Panc1 (cell line): ENCODE results near the gene BARD1. TPM values are rescaled to one million over a fixed set of nuclear protein-coding genes. Genes with fewer than 3 reads are reported as not detected.

Experiments used
- ATAC-seq: fragments of 200-7000 bp; cut with Tn5 transposase; 2 replicates; pipeline ENCODE4 v1.9.1; 2020; ENCODE audit warnings: mild to moderate bottlenecking, moderate library complexity
- BruUV-seq: library from RNA; stranded (reverse); fragments of 400-500 nt; replicated peaks from 2 replicates; lab custom pipeline; 2021; lab: Mats Ljungman, UMichigan
- CTCF ChIA-PET: fragments of 300-600 bp; sonication (Branson Sonifier 250); formaldehyde crosslinking; loops from one replicate; lab custom pipeline; 2022; ENCODE audit warnings: antibody characterized with exemption; lab: Charles Lee
- POLR2A ChIA-PET: fragments of 300-600 bp; sonication (Branson Sonifier 250); formaldehyde crosslinking; loops from one replicate; lab custom pipeline; 2022; ENCODE audit warnings: antibody characterized with exemption; lab: Charles Lee
- DNase-seq: peaks from one replicate; pipeline ENCODE4 v3.0.0-alpha.2; 2010; ENCODE audit warnings: low read depth, low spot score
- H3K27ac ChIP-seq: 2 replicates; pipeline ENCODE4 v1.5.1; 2011; ENCODE audit warnings: mild to moderate bottlenecking, low read length, inconsistent platforms
- H3K27me3 ChIP-seq: fragments of 200-500 bp; sonication (Bioruptor generic); 2 replicates; pipeline ENCODE4 v1.6.0; 2014; ENCODE audit warnings: low read length, inconsistent platforms; ENCODE audit not compliant: control insufficient read depth, insufficient read depth
- H3K36me3 ChIP-seq: fragments of 200-500 bp; sonication (Bioruptor generic); 2 replicates; pipeline ENCODE4 v1.5.1; 2014; ENCODE audit warnings: inconsistent platforms, mild to moderate bottlenecking, low read length, moderate library complexity; ENCODE audit not compliant: control insufficient read depth, insufficient read depth
- H3K4me1 ChIP-seq: 2 replicates; pipeline ENCODE4 v1.5.1; 2011; ENCODE audit warnings: inconsistent platforms, mild to moderate bottlenecking, low read length, moderate library complexity; ENCODE audit not compliant: control insufficient read depth, insufficient read depth
- H3K4me3 ChIP-seq, 2 experiments: 2 replicates each; pipeline ENCODE4 v1.5.1; 2011 to 2012; ENCODE audit warnings: low read depth in 2 of 2, low read length in 2 of 2, mild to moderate bottlenecking in 2 of 2, inconsistent platforms in 1 of 2, moderate library complexity in 1 of 2
- H3K9me3 ChIP-seq: fragments of 200-500 bp; sonication (Bioruptor generic); 2 replicates; pipeline ENCODE4 v1.5.1; 2014; ENCODE audit warnings: low read depth, mild to moderate bottlenecking, inconsistent platforms, low read length, moderate library complexity; ENCODE audit not compliant: control insufficient read depth, insufficient read depth
- CTCF ChIP-seq: fragments of 450-650 bp; IDR thresholded peaks from 2 replicates; pipeline ENCODE4 v1.5.1; 2017; ENCODE audit warnings: mild to moderate bottlenecking
- POLR2AphosphoS5 ChIP-seq: IDR thresholded peaks from 2 replicates; pipeline ENCODE4 v1.6.1; 2012; ENCODE audit warnings: mild to moderate bottlenecking, low read depth, low read length, moderate library complexity
- REST ChIP-seq, 2 experiments: IDR thresholded peaks; 2 replicates each; pipeline ENCODE4 v1.6.1; 2011 to 2012; ENCODE audit warnings: low read depth in 2 of 2, control low read depth in 1 of 2, low read length in 1 of 2, mild to moderate bottlenecking in 1 of 2, moderate library complexity in 1 of 2; ENCODE audit not compliant: insufficient read depth in 1 of 2
- SIN3A ChIP-seq: IDR thresholded peaks from 2 replicates; pipeline ENCODE4 v1.6.1; 2012; ENCODE audit warnings: low read depth, mild to moderate bottlenecking, low read length, moderate library complexity, borderline replicate concordance; ENCODE audit not compliant: insufficient read depth
- TCF7L2 ChIP-seq: IDR thresholded peaks from 2 replicates; pipeline ENCODE4 v1.6.1; 2011; ENCODE audit warnings: mild to moderate bottlenecking, low read depth, low read length, inconsistent platforms
- in situ Hi-C: cut with HindIII; loops from 2 replicates; pipeline ENCODE4 v1.10.0; 2016; ENCODE audit warnings: low sequenced_read_pairs, low pct_unique_long_range_greater_than_20kb
- intact Hi-C: fragments of 100-400 bp; cut with micrococcal nuclease; formaldehyde crosslinking; loops from one replicate; pipeline ENCODE4 v1.10.0; 2022; ENCODE audit not compliant: unreplicated experiment
- total RNA-seq: library from RNA; stranded (reverse); gene quantifications from one replicate; pipeline ENCODE4 v1.2.1, GENCODE V29; 2021; ENCODE audit not compliant: unreplicated experiment

BARD1 gene
- total RNA-seq, 1 experiment from 2014 or later: 22.2 TPM

GRCh38 chr2:214747992-214748391, 61.5 kb downstream of the BARD1 start:
- no TSS peak for BruUV-seq
- in situ Hi-C loops (no loop called here), intact Hi-C loops (no loop called here)
- no peak overlapping the region for H3K27ac ChIP-seq
- ChIA-PET POLR2A (no interaction called here), CTCF (no interaction called here)
- ATAC-seq (no peak), DNase-seq (no peak)
- H3K4me1 ChIP-seq: no peaks in the 10 kb centered on the region
- H3K9me3 ChIP-seq: no peaks in the 10 kb centered on the region
- H3K36me3 ChIP-seq: no peaks in the 10 kb centered on the region; the same call in 1 of the 2 replicates
- TF ChIP-seq TCF7L2 (no peak), SIN3A (no peak), POLR2AphosphoS5 (no peak), CTCF (no peak), REST (IDR thresholded peaks at IDR 0.05; ENCODE audit: insufficient read depth in 1 of 2, low read depth in 2 of 2, low read length in 1 of 2) (no peak)
- no peaks in the 10 kb centered on the region for H3K27me3 ChIP-seq
- no peak overlapping the region for H3K4me3 ChIP-seq

GRCh38 chr2:214742119-214742518, 67.4 kb downstream of the BARD1 start:
- Histone ChIP-seq H3K9me3 (no peaks in the 10 kb centered on the region), H3K27ac (no peak overlapping the region), H3K36me3 (no peaks in the 10 kb centered on the region; the same call in 1 of the 2 replicates), H3K27me3 (no peaks in the 10 kb centered on the region), H3K4me1 (no peaks in the 10 kb centered on the region), H3K4me3 (no peak overlapping the region)
- in situ Hi-C loops (no loop called here), intact Hi-C loops (no loop called here)
- TF ChIP-seq TCF7L2 (no peak), CTCF (no peak), POLR2AphosphoS5 (no peak)
- DNase-seq (no peak), ATAC-seq (no peak)
- POLR2A ChIA-PET: no interaction called here
- CTCF ChIA-PET: no interaction called here
- no TSS peak for BruUV-seq
